Endothelial cell of umbilical vein (primary cell): ENCODE data around the gene LHX6. TPM values are rescaled to one million over a fixed set of nuclear protein-coding genes. Genes with fewer than 3 reads are reported as not detected.

Experiments
- BruUV-seq: library from RNA; stranded (reverse); fragments of 400-500 nt; replicated peaks from 2 replicates; lab custom pipeline; 2021; lab: Mats Ljungman, UMichigan
- CTCF ChIA-PET: fragments of 300-600, 350-600 bp; sonication (Branson Sonifier 250); formaldehyde crosslinking; loops from one replicate; lab custom pipeline; 2021; ENCODE audit warnings: antibody characterized with exemption, inconsistent platforms; lab: Charles Lee
- POLR2A ChIA-PET: fragments of 300-600, 350-600 bp; sonication (Branson Sonifier 250); formaldehyde crosslinking; loops from one replicate; lab custom pipeline; 2021; ENCODE audit warnings: antibody characterized with exemption, inconsistent platforms; lab: Charles Lee
- DNase-seq: peaks from one replicate; pipeline ENCODE4 v3.0.0-alpha.2; 2011; ENCODE audit warnings: low read depth, low spot score
- FAIRE-seq: peaks from 2 replicates; lab custom pipeline; 2011; peaks lifted over from hg19 to GRCh38; lab: Jason Lieb, UNC
- H2AFZ ChIP-seq: 2 replicates; pipeline ENCODE4 v1.6.0; 2012; ENCODE audit warnings: low read depth, low read length, control low read depth, inconsistent platforms
- H3K27ac ChIP-seq: 2 replicates; pipeline ENCODE4 v1.5.1; 2011; ENCODE audit warnings: low read depth, mild to moderate bottlenecking, control low read depth, low read length, moderate library complexity; ENCODE audit not compliant: insufficient read depth
- H3K27me3 ChIP-seq, 2 experiments: 2 replicates each; pipeline versions ENCODE4 v1.6.0 to v1.6.1; 2011; ENCODE audit warnings: low read length in 2 of 2, mixed read lengths in 1 of 2; ENCODE audit not compliant: control insufficient read depth in 2 of 2, insufficient read depth in 2 of 2
- H3K36me3 ChIP-seq, 2 experiments: 2 replicates in 1 of 2; 3 replicates in 1 of 2; pipeline ENCODE4 v1.5.1; 2011; ENCODE audit warnings: low read length in 2 of 2, mild to moderate bottlenecking in 1 of 2, moderate library complexity in 1 of 2; ENCODE audit not compliant: control insufficient read depth in 2 of 2, insufficient read depth in 2 of 2; ENCODE audit errors: extremely low read depth in 1 of 2
- H3K4me1 ChIP-seq: 3 replicates; pipeline ENCODE4 v1.5.1; 2011; ENCODE audit warnings: mild to moderate bottlenecking, low read length; ENCODE audit not compliant: control insufficient read depth, insufficient read depth; ENCODE audit errors: extremely low read depth
- H3K4me2 ChIP-seq: 2 replicates; pipeline ENCODE4 v1.6.1; 2011; ENCODE audit warnings: low read length, control low read depth, mixed read lengths; ENCODE audit not compliant: insufficient read depth
- H3K4me3 ChIP-seq, 3 experiments: fragments of 200-600 bp in 1 of 3; sonication (generic), shearing (Covaris generic) in 1 of 3; replicated peaks in 1 of 3; 2 replicates each; pipeline ENCODE4 v1.5.1; 2011 to 2016; ENCODE audit warnings: control low read depth in 3 of 3, low read length in 3 of 3, mild to moderate bottlenecking in 2 of 3, inconsistent platforms in 1 of 3, low read depth in 1 of 3, moderate library complexity in 1 of 3; ENCODE audit not compliant: insufficient read depth in 1 of 3
- H3K79me2 ChIP-seq: 2 replicates; pipeline ENCODE4 v1.6.0; 2012; ENCODE audit warnings: low read length, inconsistent platforms; ENCODE audit not compliant: control insufficient read depth, insufficient read depth
- H3K9ac ChIP-seq: replicated peaks from 2 replicates; pipeline ENCODE3; 2011; ENCODE audit warnings: low read length, control low read depth; ENCODE audit not compliant: insufficient read depth; ENCODE audit errors: extremely low read depth
- H3K9me1 ChIP-seq: replicated peaks from 3 replicates; pipeline ENCODE4 v1.6.0; 2011; ENCODE audit warnings: mild to moderate bottlenecking, low read length; ENCODE audit not compliant: control insufficient read depth, insufficient read depth; ENCODE audit errors: extremely low read depth
- H3K9me3 ChIP-seq: replicated peaks from 2 replicates; pipeline ENCODE4 v1.5.1; 2012; ENCODE audit warnings: low read length, inconsistent platforms; ENCODE audit not compliant: control insufficient read depth, insufficient read depth
- H4K20me1 ChIP-seq: replicated peaks from 2 replicates; pipeline ENCODE3; 2011; ENCODE audit warnings: mild to moderate bottlenecking, low read length; ENCODE audit not compliant: control insufficient read depth, insufficient read depth; ENCODE audit errors: extremely low read depth
- EZH2 ChIP-seq: IDR thresholded peaks from 2 replicates; pipeline ENCODE4 v1.6.1; 2012; ENCODE audit warnings: borderline replicate concordance, low read depth, mild to moderate bottlenecking, moderate library complexity, low read length, inconsistent platforms; ENCODE audit not compliant: severe bottlenecking
- FOS ChIP-seq: IDR thresholded peaks from 2 replicates; pipeline ENCODE4 v1.6.1; 2011; ENCODE audit warnings: mild to moderate bottlenecking, low read length, moderate library complexity, borderline replicate concordance; ENCODE audit not compliant: insufficient read depth
- GATA2 ChIP-seq: IDR thresholded peaks from 2 replicates; pipeline ENCODE4 v1.7.0; 2011; ENCODE audit warnings: low read depth, mild to moderate bottlenecking, moderate library complexity, mixed read lengths, low read length; ENCODE audit not compliant: insufficient read length, insufficient read depth
- JUN ChIP-seq: IDR thresholded peaks from 2 replicates; pipeline ENCODE4 v1.6.1; 2011; ENCODE audit warnings: borderline replicate concordance, low read depth; ENCODE audit not compliant: insufficient read length, insufficient read depth
- MAX ChIP-seq: IDR thresholded peaks from 2 replicates; pipeline ENCODE4 v1.6.1; 2011; ENCODE audit not compliant: insufficient read depth, insufficient read length
- MYC ChIP-seq: IDR thresholded peaks from one replicate; pipeline ENCODE4 v1.6.1; 2011; ENCODE audit warnings: mild to moderate bottlenecking, low read depth, low read length
- POLR2A ChIP-seq: IDR thresholded peaks from 2 replicates; pipeline ENCODE4 v1.6.1; 2012; ENCODE audit warnings: low read depth, mild to moderate bottlenecking, control low read depth, low read length
- POLR2AphosphoS5 ChIP-seq: IDR thresholded peaks from 2 replicates; pipeline ENCODE4 v1.6.1; 2012; ENCODE audit warnings: low read depth, mild to moderate bottlenecking, control low read depth, low read length, moderate library complexity; ENCODE audit not compliant: insufficient read depth
- dilution Hi-C: fragments of 300-500 bp; cut with MboI; formaldehyde crosslinking; loops from one replicate; pipeline ENCODE4 v1.15.0; 2019; ENCODE audit warnings: low sequenced_read_pairs; ENCODE audit not compliant: extremely low pct_ligation_motif_present
- intact Hi-C: fragments of 100-400 bp; cut with micrococcal nuclease; formaldehyde crosslinking; loops from one replicate; pipeline ENCODE4 v1.10.0; 2022
- polyA plus RNA-seq, 4 experiments: library from polyadenylated mRNA; depleted of rRNA in 3 of 4; stranded (reverse) in 3 of 4; unstranded in 1 of 4; fragments of >200 nt; gene quantifications; 2 replicates each; pipeline versions ENCODE4 v1.2.1 to v1.2.3, GENCODE V29; 2011 to 2012; ENCODE audit warnings: missing spikeins in 1 of 4
- total RNA-seq: library from RNA; stranded (reverse); gene quantifications from 2 replicates; pipeline ENCODE4 v1.2.3, GENCODE V29; 2021
- TF ChIP-seq, protein P1 (sequence below), 2 donors: IDR thresholded peaks; 1 replicate in 1 of 2; 2 replicates in 1 of 2; pipeline ENCODE4 v1.5.1; 2011; ENCODE audit warnings: low read length in 2 of 2, mild to moderate bottlenecking in 2 of 2, moderate library complexity in 2 of 2, control low read depth in 1 of 2, inconsistent platforms in 1 of 2, low read depth in 1 of 2; ENCODE audit not compliant: insufficient read depth in 1 of 2; ENCODE audit errors: extremely low read depth in 1 of 2

LHX6 gene
- total and polyA plus RNA-seq, 2 donors (not counting 3 experiments of a cell fraction or from before 2014, with no cell fraction given): 2.4 to 18.4 TPM

DNA sequence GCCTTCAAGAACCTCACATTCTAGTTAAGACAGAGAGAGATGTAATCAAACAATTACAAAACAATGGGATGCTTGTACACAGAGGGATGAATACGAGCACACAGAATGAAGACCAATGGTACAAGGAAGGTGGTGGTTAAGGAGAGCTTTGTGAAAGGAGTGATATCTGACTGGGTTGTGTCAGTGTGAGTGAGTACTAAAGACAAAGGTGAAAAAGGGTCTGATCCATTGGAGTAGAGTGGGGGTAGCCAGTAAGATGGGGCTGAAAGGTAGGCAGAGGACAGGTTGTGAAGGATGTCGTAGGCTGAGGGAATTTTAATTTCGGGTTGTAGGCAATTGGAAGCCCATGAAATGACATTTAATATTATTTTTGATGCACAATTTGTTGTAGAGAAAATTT is 26.0 kb upstream of the LHX6 start:
- H3K4me2 ChIP-seq: peak overlapping the region; percentile 81
- H3K9me3 ChIP-seq: no peaks in the 10 kb centered on the region
- ChIA-PET CTCF (interaction anchor here (0.7 to 4.6 kb wide), 7 partner anchors 9 to 155 kb away, joined by 3 to 20 read pairs (median 5); partner anchors contain the start of genes MRRF and RBM18), POLR2A (interaction anchor here (0.6 to 2.3 kb wide), 4 partner anchors 10 to 128 kb away, joined by 3 to 14 read pairs (median 4); partner anchors contain the start of genes LHX6, MRRF and RBM18)
- TF ChIP-seq, protein P1, sequence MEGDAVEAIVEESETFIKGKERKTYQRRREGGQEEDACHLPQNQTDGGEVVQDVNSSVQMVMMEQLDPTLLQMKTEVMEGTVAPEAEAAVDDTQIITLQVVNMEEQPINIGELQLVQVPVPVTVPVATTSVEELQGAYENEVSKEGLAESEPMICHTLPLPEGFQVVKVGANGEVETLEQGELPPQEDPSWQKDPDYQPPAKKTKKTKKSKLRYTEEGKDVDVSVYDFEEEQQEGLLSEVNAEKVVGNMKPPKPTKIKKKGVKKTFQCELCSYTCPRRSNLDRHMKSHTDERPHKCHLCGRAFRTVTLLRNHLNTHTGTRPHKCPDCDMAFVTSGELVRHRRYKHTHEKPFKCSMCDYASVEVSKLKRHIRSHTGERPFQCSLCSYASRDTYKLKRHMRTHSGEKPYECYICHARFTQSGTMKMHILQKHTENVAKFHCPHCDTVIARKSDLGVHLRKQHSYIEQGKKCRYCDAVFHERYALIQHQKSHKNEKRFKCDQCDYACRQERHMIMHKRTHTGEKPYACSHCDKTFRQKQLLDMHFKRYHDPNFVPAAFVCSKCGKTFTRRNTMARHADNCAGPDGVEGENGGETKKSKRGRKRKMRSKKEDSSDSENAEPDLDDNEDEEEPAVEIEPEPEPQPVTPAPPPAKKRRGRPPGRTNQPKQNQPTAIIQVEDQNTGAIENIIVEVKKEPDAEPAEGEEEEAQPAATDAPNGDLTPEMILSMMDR (IDR thresholded peaks at IDR 0.05; ENCODE audit: extremely low read depth in 1 of 2, insufficient read depth in 1 of 2, low read depth in 1 of 2, low read length in 2 of 2): no peak
- TF ChIP-seq GATA2: no peak
- TF ChIP-seq MAX: no peak
- TF ChIP-seq POLR2A: no peak
- TF ChIP-seq POLR2AphosphoS5: no peak
- no peak for TF ChIP-seq MYC
- TF ChIP-seq JUN: no peak
- TF ChIP-seq EZH2: no peak
- no peak for TF ChIP-seq FOS
- intact Hi-C loops: loop anchor here (1.0 to 10.0 kb wide), 7 partner anchors 10 to 200 kb away; partner anchors contain the start of genes MORN5, MRRF, NDUFA8 and RBM18
- FAIRE-seq: peak; percentile 18
- H3K27me3 ChIP-seq: no peaks in the 10 kb centered on the region
- H3K9me1 ChIP-seq: no peaks in the 10 kb centered on the region
- peaks cover 14% of the 10 kb centered on the region for H3K79me2 ChIP-seq
- BruUV-seq: no TSS peak
- H3K4me1 ChIP-seq: peaks cover 37% of the 10 kb centered on the region
- peak overlapping the region; percentile 85 for H3K9ac ChIP-seq
- H3K36me3 ChIP-seq: peaks cover 8 to 16% of the 10 kb centered on the region in 2 experiments
- dilution Hi-C loops: no loop called here
- peak overlapping the region; percentile 88 for H3K27ac ChIP-seq
- no peak for DNase-seq
- no peak overlapping the region for H2AFZ ChIP-seq
- H3K4me3 ChIP-seq: peak overlapping the region in 1 of 3 experiments; percentile 33
- H4K20me1 ChIP-seq: no peaks in the 10 kb centered on the region
